Stimulated activated CD8-positive, alpha-beta memory T cell treated with anti-CD3 and anti-CD28 coated beads, Interleukin-15, amount 100 ng/mL, for 1 hour (primary cell): ENCODE measurements around the gene FOXD1.

ENCODE experiments used
- DNase-seq: peaks from one replicate; pipeline ENCODE4 v3.0.0-alpha.2; 2020; ENCODE audit warnings: low read depth

Gene FOXD1

GRCh38 chr5:73438645-73439470 is 9.7 kb downstream of the FOXD1 start:
- no peak for DNase-seq

- DNase-seq, result no peak
Observed at GRCh38 chr5:73437777-73438644, 10.6 kb downstream of the FOXD1 start.

- no peak for DNase-seq
Observed at GRCh38 chr5:73437101-73437776, 11.3 kb downstream of the FOXD1 start.

GRCh38 chr5:73436535-73437100 is 12.0 kb downstream of the FOXD1 start:
- DNase-seq, result no peak

GRCh38 chr5:73435759-73436534 is 12.6 kb downstream of the FOXD1 start:
- DNase-seq, result no peak

GRCh38 chr5:73434907-73435306 is 13.7 kb downstream of the FOXD1 start:
- DNase-seq, result no peak

GRCh38 chr5:73434461-73434860 is 14.1 kb downstream of the FOXD1 start:
- no peak for DNase-seq

GRCh38 chr5:73433982-73434342 is 14.6 kb downstream of the FOXD1 start:
- DNase-seq, result no peak

- no peak for DNase-seq
Observed at GRCh38 chr5:73433272-73433981, 15.2 kb downstream of the FOXD1 start.

GRCh38 chr5:73431204-73431851 is 17.2 kb downstream of the FOXD1 start:
- DNase-seq, result no peak

GRCh38 chr5:73426034-73426433 is 22.5 kb downstream of the FOXD1 start:
- DNase-seq, result no peak

GRCh38 chr5:73424556-73424977 is 24.0 kb downstream of the FOXD1 start:
- DNase-seq, result no peak

- DNase-seq, result no peak
Observed at GRCh38 chr5:73422164-73422563, 26.4 kb downstream of the FOXD1 start.

- DNase-seq, result no peak
Observed at GRCh38 chr5:73420666-73421065, 27.9 kb downstream of the FOXD1 start.

GRCh38 chr5:73419465-73420390 is 28.8 kb downstream of the FOXD1 start:
- DNase-seq, result no peak

GRCh38 chr5:73419117-73419464 is 29.5 kb downstream of the FOXD1 start:
- no peak for DNase-seq

GRCh38 chr5:73418244-73418691 is 30.3 kb downstream of the FOXD1 start:
- no peak for DNase-seq

- no peak for DNase-seq
Observed at GRCh38 chr5:73417303-73418034, 31.1 kb downstream of the FOXD1 start.
